ENCODE results near the gene TGFA. TPM values are rescaled to one million over a fixed set of nuclear protein-coding genes. Genes with fewer than 3 reads are reported as not detected.

The TGFA gene
- total RNA-seq, 2 experiments from 2014 or later: 0.47 to 0.88 TPM

GRCh38 chr2:70580352-70580751 lies 26.7 kb upstream of the TGFA start:
- Mint-ChIP-seq H3K4me1 (ENCODE audit: low read depth) (no peaks in the 10 kb centered on the region), H3K27me3 (peaks cover 12% of the 10 kb centered on the region), H3K9me3 (no peaks in the 10 kb centered on the region), H3K27ac (no peak overlapping the region), H3K36me3 (ENCODE audit: low read depth) (no peaks in the 10 kb centered on the region), H3K4me3 (no peak overlapping the region)
- ATAC-seq (ENCODE audit: poor library complexity) (no peak), DNase-seq (no peak)
- no peaks in the 10 kb centered on the region for H3K27me3 ChIP-seq (ENCODE audit: control insufficient read depth in 1 of 2, insufficient read depth in 2 of 2, low read length in 2 of 2)
- H3K4me3 ChIP-seq (ENCODE audit: low read length): no peak overlapping the region
- H3K9me3 ChIP-seq (ENCODE audit: control insufficient read depth in 1 of 2, insufficient read depth in 1 of 2, low read length in 2 of 2): no peaks in the 10 kb centered on the region
- no peak for TF ChIP-seq CTCF (IDR thresholded peaks at IDR 0.05)
- CTCF ChIA-PET: interaction anchor here (0.9 kb wide), 1 partner anchor 12 kb away, joined by 3 read pairs; no protein-coding TSS in a partner anchor
- H3K4me1 ChIP-seq (ENCODE audit: insufficient read depth, low read length): no peaks in the 10 kb centered on the region
- POLR2A ChIA-PET: no interaction called here
- intact Hi-C loops (cut with DNase I, micrococcal nuclease): no loop called here
- no peak overlapping the region for H3K27ac ChIP-seq (ENCODE audit: low read depth in 1 of 2, low read length in 2 of 2)
- no peaks in the 10 kb centered on the region for H3K36me3 ChIP-seq (ENCODE audit: insufficient read depth, low read length)

GRCh38 chr2:70574618-70575017 lies 21.0 kb upstream of the TGFA start:
- Mint-ChIP-seq H3K9me3 (no peaks in the 10 kb centered on the region), H3K4me3 (no peak overlapping the region), H3K27ac (no peak overlapping the region), H3K4me1 (ENCODE audit: low read depth) (no peaks in the 10 kb centered on the region), H3K36me3 (ENCODE audit: low read depth) (no peaks in the 10 kb centered on the region), H3K27me3 (peaks cover 28% of the 10 kb centered on the region)
- intact Hi-C loops (cut with DNase I, micrococcal nuclease): no loop called here
- Histone ChIP-seq H3K9me3 (ENCODE audit: control insufficient read depth in 1 of 2, insufficient read depth in 1 of 2, low read length in 2 of 2) (no peaks in the 10 kb centered on the region), H3K4me1 (ENCODE audit: insufficient read depth, low read length) (no peaks in the 10 kb centered on the region), H3K27me3 (ENCODE audit: control insufficient read depth in 1 of 2, insufficient read depth in 2 of 2, low read length in 2 of 2) (peaks cover 0 to 5% of the 10 kb centered on the region in 2 experiments), H3K27ac (ENCODE audit: low read depth in 1 of 2, low read length in 2 of 2) (no peak overlapping the region), H3K4me3 (ENCODE audit: low read length) (no peak overlapping the region), H3K36me3 (ENCODE audit: insufficient read depth, low read length) (no peaks in the 10 kb centered on the region)
- TF ChIP-seq CTCF (IDR thresholded peaks at IDR 0.05): no peak
- ChIA-PET CTCF (no interaction called here), POLR2A (no interaction called here)
- DNase-seq: no peak
- ATAC-seq (ENCODE audit: poor library complexity): no peak

- H3K27me3 ChIP-seq (ENCODE audit: control insufficient read depth in 1 of 2, insufficient read depth in 2 of 2, low read length in 2 of 2): peaks cover 0 to 5% of the 10 kb centered on the region in 2 experiments
- peaks cover 28% of the 10 kb centered on the region for H3K27me3 Mint-ChIP-seq
- no peak overlapping the region for H3K4me3 ChIP-seq (ENCODE audit: low read length)
- no peak for ATAC-seq (ENCODE audit: poor library complexity)
- no peaks in the 10 kb centered on the region for H3K9me3 Mint-ChIP-seq
- ChIA-PET POLR2A (no interaction called here), CTCF (no interaction called here)
- no peaks in the 10 kb centered on the region for H3K4me1 Mint-ChIP-seq (ENCODE audit: low read depth)
- intact Hi-C loops (cut with DNase I, micrococcal nuclease): no loop called here
- no peak overlapping the region for H3K27ac Mint-ChIP-seq
- H3K9me3 ChIP-seq (ENCODE audit: control insufficient read depth in 1 of 2, insufficient read depth in 1 of 2, low read length in 2 of 2): no peaks in the 10 kb centered on the region
- no peaks in the 10 kb centered on the region for H3K36me3 Mint-ChIP-seq (ENCODE audit: low read depth)
- H3K36me3 ChIP-seq (ENCODE audit: insufficient read depth, low read length): no peaks in the 10 kb centered on the region
- DNase-seq: no peak
- H3K27ac ChIP-seq (ENCODE audit: low read depth in 1 of 2, low read length in 2 of 2): no peak overlapping the region
- no peak overlapping the region for H3K4me3 Mint-ChIP-seq
- H3K4me1 ChIP-seq (ENCODE audit: insufficient read depth, low read length): no peaks in the 10 kb centered on the region
- TF ChIP-seq CTCF (IDR thresholded peaks at IDR 0.05): no peak
These were observed 20.5 kb upstream of the TGFA start for GRCh38 chr2:70574109-70574508.
